Measurements from ENCODE around the gene ECM2.

ECM2 gene

DNA sequence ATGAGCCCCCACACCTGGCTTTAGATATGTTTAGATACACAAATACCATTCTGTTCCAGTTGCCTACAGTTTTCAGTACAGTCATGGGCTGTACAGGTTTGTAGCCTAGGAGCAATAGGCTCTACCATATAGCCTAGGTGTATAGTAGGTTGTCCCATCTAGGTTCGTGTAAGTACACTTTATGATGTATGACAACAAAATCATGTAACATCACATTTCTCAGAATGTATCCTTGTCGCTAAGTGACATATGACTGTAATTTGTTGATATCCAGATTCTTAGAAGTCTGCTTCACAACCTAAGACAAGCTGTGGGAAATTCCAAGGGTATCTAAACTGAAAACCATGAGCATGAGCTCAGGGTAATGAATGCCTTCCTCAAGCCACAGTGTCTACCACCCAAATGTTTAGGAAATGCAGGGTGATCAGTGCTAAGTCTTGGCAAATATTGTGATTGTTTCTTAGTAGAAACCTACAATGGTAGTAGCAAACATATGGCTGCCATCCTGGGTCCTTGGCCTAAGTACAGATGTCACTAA is 8.4 kb downstream of the ECM2 start:
- DNase-seq, result no peak

DNA sequence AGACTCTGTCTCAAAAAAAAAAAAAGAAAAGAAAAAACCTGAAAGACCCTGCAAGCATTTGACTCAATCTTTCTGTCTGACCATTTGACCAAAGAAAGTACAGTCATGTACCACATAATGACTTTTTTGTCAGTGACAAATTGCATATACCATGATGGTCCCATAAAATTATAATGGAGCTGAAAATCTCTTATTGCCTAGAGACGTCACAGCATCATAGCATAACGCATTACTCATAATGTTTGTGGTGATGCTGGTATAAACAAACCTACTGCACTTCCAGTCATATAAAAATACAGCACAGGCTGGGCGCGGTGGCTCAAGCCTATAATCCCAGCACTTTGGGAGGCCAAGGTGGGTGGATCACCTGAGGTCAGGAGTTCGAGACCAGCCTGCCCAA is 10.5 kb downstream of the ECM2 start:
- no peak for DNase-seq

GRCh38 chr9:92524881-92525280 is 10.9 kb downstream of the ECM2 start:
- DNase-seq, result no peak

DNA sequence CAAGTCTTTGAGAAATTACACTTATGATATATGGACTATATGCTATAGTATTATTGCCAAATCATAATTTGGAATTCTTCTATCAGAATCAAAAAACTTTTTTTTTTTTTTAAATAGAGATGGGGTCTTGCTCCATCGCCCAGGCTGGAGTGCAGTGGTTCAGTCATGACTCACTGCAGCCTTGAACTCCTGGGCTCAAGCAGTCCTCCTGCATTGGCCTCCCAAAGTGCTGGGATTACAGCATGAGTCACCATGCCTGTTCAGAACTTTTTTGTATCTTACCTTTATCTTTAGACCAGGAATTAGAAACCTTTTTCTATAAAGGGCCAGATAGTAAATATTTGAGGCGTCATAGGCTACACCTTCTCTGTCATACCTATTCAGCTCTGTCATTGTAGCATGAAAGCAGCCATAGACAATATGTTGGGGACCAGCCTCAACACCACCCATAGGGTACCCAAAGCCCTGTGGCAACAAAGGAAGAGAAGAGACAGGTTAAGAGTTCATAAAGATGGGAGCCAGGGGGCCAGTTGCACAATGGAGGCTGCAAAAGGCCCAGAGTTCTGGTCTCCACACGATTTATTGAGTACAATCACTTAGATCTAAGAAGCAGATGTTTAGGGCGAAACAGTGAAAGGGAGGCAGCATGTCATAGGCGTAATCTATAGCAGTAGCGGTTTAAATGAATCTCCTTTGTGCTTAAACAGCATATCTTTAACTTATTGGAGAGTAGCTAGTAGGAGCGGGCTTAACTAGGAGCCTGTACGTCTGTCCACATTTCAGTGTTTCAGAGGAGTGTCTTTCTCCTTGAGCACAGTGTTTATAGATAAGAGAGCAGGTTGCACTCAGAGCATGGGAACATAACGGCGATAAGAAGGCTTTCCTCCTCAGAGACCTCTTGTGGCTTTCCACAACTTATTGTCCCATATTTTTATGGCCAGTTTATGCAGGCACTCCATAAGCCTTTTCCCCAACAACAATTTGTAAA is 12.5 kb downstream of the ECM2 start:
- DNase-seq, result no peak

GRCh38 chr9:92520837-92521236 is 15.0 kb downstream of the ECM2 start:
- no peak for DNase-seq

GRCh38 chr9:92518199-92518598 is 17.6 kb downstream of the ECM2 start:
- DNase-seq, result no peak

DNA sequence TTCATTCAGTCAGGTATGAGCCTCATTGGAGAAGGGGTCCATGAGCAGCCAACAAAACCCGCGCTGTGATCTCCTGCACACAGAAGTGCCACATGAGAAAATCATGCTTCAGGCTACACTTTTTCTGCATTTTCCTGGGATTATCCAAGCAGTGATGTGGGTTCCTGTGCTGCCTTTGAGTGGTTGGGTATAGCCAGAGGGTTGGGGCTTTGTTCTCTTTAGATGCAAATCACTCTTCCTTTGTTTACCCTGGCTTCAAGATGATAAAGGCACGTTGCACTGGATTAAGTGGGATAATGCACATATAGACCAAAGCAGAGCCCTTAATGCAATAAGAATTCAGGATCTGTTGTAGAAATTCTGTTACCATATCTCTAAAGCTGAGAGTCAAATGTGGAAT is 18.7 kb downstream of the ECM2 start:
- no peak for DNase-seq

DNA sequence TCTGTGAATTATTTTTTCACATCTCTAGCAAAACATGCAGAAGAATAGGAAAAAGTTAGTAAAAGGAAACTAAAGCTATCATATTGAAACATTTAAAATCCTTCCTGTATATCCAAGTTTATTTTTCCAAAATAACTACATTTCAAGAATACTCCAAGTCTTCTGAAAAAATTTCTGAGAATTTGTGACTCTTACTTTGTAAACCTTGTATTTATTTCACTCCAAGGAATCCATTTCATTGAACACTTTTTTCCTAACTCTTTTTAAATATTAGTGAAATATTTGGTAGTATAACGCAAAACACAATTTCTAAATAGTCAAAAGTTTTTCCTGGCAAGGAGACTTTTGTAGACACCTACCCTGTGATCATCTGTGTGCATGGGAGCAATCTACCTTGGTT is 19.3 kb downstream of the ECM2 start:
- no peak for DNase-seq

DNA sequence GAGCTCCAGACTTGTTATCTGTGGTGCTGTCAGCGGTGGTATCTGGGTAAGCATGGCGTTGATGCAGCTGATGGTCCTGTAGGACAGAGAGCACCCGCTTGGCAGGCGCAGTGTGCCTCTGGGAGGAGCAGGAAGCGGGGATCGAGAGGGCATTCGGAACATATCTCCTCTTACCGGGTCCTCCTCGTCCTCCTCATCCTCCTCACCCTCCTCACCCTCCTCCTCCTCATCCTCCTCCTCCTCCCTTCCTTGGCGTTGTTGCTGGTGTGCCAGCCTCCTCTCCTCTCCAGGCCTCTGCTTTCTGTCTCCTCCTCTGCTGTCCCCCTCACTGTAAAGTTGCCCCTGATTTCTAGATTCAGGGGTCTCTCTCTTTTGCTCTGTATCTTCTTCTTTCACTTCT is 21.2 kb downstream of the ECM2 start:
- DNase-seq, result no peak

DNA sequence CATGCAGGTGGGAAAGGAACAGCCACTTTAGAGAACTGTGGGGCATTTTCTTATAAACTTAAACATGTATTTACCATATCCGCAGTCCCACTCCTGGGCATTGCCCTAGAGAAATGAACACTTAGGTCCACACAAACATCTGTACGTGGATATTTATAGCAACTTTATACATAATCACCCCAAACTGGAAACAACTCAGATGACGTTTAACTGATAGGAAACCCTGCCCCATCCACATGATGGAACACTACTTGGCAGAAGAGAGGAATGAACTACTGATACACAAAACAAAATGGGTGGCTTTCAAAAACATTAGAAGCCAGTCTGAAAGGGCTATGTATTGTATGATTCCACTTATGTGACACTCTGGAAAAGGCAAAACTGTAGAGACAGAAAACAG is 22.4 kb downstream of the ECM2 start:
- no peak for DNase-seq

GRCh38 chr9:92512622-92513021 is 23.2 kb downstream of the ECM2 start:
- no peak for DNase-seq

DNA sequence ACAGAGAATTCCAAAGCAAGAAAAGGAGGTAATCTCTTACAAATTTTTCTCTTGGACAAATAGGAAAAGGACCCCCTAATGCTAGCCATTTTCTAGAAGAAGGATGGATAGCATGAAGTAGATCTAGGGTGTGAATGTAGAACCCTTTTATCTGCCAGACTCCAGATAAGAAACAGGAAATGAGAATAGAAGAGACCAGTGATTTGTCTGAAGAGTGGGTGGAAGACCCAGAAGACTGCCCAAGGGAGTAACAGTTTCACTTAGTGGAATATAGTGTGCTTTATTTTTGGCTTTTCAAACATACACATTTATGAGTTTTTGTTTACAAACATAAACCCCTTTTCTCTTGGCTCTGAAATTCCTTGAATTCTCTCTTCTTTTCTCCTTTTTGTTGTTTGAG is 25.0 kb downstream of the ECM2 start:
- no peak for DNase-seq

DNA sequence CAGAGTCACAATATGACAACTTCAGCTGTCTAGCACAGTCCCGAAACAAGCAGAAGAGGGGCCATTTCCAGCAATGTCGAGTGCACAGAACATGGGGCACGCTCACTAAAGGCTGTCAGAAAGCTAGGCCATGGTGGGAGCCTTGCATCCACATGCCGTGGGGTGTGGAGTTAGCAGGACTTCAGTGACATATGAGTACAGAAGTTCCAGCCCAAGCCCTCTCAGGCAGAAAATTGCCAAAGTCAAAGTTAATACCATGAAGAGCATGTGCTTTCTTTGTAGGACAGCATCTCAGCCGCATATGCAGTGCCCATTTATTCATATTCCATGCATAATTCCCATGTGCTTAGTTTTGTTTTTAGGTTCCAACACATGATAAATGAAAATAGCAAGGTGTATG is 26.7 kb downstream of the ECM2 start:
- no peak for DNase-seq

GRCh38 chr9:92508018-92508820 is 27.6 kb downstream of the ECM2 start:
- no peak for DNase-seq

GRCh38 chr9:92507496-92507895 is 28.3 kb downstream of the ECM2 start:
- no peak for DNase-seq

DNA sequence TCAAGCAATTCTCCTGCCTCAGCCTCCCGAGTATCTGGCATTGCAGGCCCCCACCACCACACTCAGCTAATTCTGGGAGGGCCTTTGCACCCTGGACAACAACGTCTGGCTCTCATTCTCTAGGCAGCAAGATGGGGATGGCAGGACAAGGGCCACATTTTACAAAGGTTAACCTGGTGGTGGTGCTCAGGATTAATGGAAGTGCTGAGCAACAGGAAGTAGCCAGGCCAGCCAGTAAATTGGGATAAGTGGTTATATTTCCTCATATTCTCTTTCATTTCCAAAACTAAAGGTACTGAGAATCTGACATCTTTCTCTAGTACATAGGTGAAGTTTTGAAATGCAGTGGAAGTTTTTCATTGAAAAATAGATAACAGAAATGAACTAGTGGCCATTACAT is 28.8 kb downstream of the ECM2 start:
- DNase-seq, result no peak

GRCh38 chr9:92506184-92506857 is 29.5 kb downstream of the ECM2 start:
- DNase-seq, result no peak

DNA sequence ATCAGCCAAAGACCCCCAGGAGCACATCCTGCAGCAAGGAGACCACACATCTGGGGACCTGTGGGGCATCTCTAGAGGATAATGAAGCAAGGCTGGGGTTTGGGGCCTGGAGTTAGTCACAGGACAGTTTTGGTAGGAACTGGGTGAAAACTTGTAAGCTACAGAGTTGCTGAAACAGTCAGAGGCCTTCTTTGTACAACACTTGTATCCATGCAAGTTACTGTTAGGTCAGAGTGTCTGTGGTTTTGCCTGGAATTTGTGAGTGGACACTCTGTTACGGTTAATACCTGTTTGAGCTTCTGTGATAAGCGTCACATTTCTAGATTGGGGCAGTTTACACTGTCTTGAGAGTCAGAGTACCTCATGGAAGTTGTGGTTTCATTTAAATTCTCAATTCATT is 30.9 kb downstream of the ECM2 start:
- DNase-seq, result no peak

DNA sequence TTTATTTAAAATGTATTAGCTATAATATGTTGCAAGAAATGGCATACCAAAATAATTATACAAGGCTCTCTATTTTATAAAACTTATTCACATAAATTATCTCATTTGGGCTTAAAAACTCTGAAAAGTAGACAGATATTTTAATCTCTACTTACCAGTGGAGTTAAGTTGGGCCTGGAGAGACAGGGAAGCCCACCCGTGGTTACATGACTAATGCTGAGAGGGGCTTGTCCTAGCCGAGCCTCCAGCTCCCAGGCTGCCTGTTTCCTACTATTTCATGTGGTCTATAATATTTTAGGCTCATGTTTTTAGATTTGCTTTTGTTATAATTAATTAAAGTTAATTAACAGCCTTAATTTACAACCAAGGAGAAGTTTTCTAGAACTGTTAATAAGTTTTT is 32.6 kb downstream of the ECM2 start:
- DNase-seq, result no peak

DNA sequence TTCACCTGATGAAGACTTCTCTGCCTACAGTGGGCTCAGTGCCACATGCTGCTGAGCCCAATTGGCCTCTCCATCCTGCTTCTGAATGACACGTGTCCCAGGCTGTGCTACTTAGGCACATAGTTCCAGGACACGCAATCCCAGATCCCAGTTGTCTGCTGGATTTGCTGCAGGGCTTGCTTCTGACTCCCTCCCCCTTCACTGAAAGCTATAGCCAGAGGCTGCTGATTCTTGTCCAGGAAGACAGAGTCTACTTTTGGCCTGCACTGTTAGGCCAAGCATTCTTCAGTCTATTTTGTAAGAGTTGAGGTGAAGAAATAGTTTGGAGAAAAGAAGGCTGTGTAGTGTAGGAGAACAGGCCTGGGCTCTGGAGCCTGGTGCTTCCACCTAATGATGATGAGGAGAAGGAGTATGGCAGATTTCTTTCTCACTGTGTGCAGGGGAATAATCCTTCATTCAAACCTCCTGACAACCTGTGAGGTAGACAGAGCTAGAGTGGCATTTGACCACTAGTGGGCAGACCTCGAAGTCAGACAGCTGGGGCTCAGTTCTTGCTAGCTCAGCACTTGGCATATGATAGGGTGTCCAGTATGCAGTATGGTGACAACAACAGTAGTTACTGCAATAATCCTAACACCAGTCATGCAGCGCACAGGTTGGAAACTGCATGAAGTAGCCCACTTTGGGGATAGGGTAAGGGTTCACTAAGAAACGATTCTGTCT is 34.0 kb downstream of the ECM2 start:
- DNase-seq, result no peak

- DNase-seq, result no peak
Measured at GRCh38 chr9:92500725-92501124, 35.1 kb downstream of the ECM2 start.

- DNase-seq, result no peak
Measured at GRCh38 chr9:92499701-92500100, 36.1 kb downstream of the ECM2 start.
